Measurements from ENCODE around the gene BAHCC1.

Gene BAHCC1

DNA sequence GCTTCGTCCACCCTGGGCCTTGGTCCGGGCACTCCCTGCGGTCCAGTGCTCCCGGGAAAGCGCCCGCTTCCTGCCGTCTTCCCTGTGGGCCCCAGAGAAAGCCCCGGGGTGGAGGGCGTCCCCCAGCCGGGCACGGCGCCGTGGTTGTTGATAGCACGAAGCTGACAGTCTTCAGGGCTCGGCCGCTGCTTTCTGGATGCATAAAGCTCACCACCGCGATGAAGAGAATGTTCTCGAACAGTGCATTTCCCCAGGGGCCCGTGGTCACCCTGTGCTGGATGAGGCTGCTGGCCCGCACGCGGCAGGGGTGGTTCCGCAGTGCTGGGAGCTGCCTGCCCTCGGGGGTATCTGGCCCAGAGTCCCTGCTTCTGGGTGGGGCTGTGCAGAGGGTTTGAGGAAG lies 53.2 kb downstream of the BAHCC1 start:
- no peak for TF ChIP-seq ZNF274 (IDR thresholded peaks at IDR 0.05; ENCODE audit: low read length)
- TF ChIP-seq ZNF274 (tag by site-specific recombination; IDR thresholded peaks at IDR 0.05; ENCODE audit: borderline replicate concordance) = no peak
- TF ChIP-seq, protein P1, sequence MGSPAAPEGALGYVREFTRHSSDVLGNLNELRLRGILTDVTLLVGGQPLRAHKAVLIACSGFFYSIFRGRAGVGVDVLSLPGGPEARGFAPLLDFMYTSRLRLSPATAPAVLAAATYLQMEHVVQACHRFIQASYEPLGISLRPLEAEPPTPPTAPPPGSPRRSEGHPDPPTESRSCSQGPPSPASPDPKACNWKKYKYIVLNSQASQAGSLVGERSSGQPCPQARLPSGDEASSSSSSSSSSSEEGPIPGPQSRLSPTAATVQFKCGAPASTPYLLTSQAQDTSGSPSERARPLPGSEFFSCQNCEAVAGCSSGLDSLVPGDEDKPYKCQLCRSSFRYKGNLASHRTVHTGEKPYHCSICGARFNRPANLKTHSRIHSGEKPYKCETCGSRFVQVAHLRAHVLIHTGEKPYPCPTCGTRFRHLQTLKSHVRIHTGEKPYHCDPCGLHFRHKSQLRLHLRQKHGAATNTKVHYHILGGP (tag by site-specific recombination; IDR thresholded peaks at IDR 0.05) = no peak
- no peak for TF ChIP-seq ZNF76 (tag by site-specific recombination; IDR thresholded peaks at IDR 0.05; ENCODE audit: borderline replicate concordance, low read depth)
- no peak for TF ChIP-seq ZBTB20 (tag by site-specific recombination; IDR thresholded peaks at IDR 0.05)
- no peak for TF ChIP-seq ZNF596 (tag by site-specific recombination; IDR thresholded peaks at IDR 0.05)
- TF ChIP-seq KLF8 (tag by site-specific recombination; IDR thresholded peaks at IDR 0.05) = no peak
- no peak for TF ChIP-seq SP2 (tag by site-specific recombination; IDR thresholded peaks at IDR 0.05)
- TF ChIP-seq OSR2 (tag by site-specific recombination; IDR thresholded peaks at IDR 0.05) = no peak
- no peak for TF ChIP-seq ZNF621 (tag by site-specific recombination; IDR thresholded peaks at IDR 0.05)
- no peak for TF ChIP-seq KLF1 (tag by site-specific recombination; IDR thresholded peaks at IDR 0.05)
- TF ChIP-seq, protein P2, sequence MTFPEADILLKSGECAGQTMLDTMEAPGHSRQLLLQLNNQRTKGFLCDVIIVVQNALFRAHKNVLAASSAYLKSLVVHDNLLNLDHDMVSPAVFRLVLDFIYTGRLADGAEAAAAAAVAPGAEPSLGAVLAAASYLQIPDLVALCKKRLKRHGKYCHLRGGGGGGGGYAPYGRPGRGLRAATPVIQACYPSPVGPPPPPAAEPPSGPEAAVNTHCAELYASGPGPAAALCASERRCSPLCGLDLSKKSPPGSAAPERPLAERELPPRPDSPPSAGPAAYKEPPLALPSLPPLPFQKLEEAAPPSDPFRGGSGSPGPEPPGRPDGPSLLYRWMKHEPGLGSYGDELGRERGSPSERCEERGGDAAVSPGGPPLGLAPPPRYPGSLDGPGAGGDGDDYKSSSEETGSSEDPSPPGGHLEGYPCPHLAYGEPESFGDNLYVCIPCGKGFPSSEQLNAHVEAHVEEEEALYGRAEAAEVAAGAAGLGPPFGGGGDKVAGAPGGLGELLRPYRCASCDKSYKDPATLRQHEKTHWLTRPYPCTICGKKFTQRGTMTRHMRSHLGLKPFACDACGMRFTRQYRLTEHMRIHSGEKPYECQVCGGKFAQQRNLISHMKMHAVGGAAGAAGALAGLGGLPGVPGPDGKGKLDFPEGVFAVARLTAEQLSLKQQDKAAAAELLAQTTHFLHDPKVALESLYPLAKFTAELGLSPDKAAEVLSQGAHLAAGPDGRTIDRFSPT (tag by site-specific recombination; IDR thresholded peaks at IDR 0.05) = no peak
- TF ChIP-seq GLIS2 (tag by site-specific recombination; IDR thresholded peaks at IDR 0.05) = no peak
- POLR2A ChIA-PET = interaction anchor here (0.6 kb wide), 1 partner anchor 184 kb away, joined by 3 read pairs; no protein-coding TSS in a partner anchor
- Histone ChIP-seq H3K4me1 (ENCODE audit: control insufficient read depth, insufficient read depth, low read length) (no peaks in the 10 kb centered on the region), H3K4me3 (ENCODE audit: low read depth, low read length) (no peak overlapping the region), H3K27ac (ENCODE audit: extremely low read depth, low read depth, low read length) (no peak overlapping the region), H3K36me3 (ENCODE audit: control insufficient read depth in 2 of 2, insufficient read depth in 1 of 2, low read length in 2 of 2) (peaks cover 0 to 37% of the 10 kb centered on the region in 2 experiments; a peak in 1 of 3 replicates), H3K9me3 (ENCODE audit: control insufficient read depth, insufficient read depth, low read depth, low read length) (no peaks in the 10 kb centered on the region)
- CTCF ChIA-PET = interaction anchor here (1.0 to 1.9 kb wide), 2 partner anchors 8 to 152 kb away, joined by 3 to 14 read pairs; no protein-coding TSS in a partner anchor

DNA sequence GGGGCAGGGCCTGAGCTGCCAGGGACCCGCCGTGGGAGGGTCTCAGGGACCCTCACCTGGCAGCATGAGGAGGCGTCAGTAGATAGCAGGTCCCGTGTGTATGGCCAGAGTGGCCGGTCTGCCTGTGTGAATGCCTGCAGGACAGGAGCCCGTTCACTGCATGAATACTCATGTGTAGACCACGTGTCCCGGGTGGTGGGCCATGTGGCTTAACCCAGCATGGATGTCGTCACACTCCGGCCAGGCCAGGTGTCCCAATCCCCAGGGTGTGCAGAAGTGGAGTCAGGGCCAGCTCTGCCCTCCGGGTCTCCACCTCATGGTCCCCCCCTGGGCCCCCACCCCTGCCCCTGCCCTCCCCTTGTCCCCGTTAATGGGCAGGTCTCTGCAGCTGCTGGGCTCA lies 53.7 kb downstream of the BAHCC1 start:
- Histone ChIP-seq H3K36me3 (ENCODE audit: control insufficient read depth in 2 of 2, insufficient read depth in 1 of 2, low read length in 2 of 2) (peaks cover 0 to 34% of the 10 kb centered on the region in 2 experiments; a peak in 1 of 3 replicates), H3K27ac (ENCODE audit: extremely low read depth, low read depth, low read length) (no peak overlapping the region), H3K4me1 (ENCODE audit: control insufficient read depth, insufficient read depth, low read length) (no peaks in the 10 kb centered on the region), H3K9me3 (ENCODE audit: control insufficient read depth, insufficient read depth, low read depth, low read length) (no peaks in the 10 kb centered on the region), H3K4me3 (ENCODE audit: low read depth, low read length) (no peak overlapping the region)
- TF ChIP-seq, protein P2 (tag by site-specific recombination; IDR thresholded peaks at IDR 0.05) = no peak
- TF ChIP-seq ZNF626 (tag by site-specific recombination; IDR thresholded peaks at IDR 0.05) (no peak), ZNF623 (tag by site-specific recombination; IDR thresholded peaks at IDR 0.05) (no peak), KLF9 (tag by site-specific recombination; IDR thresholded peaks at IDR 0.05; ENCODE audit: low read depth) (no peak), ZNF248 (tag by site-specific recombination; IDR thresholded peaks at IDR 0.05) (no peak), ZNF169 (tag by site-specific recombination; IDR thresholded peaks at IDR 0.05) (no peak), ZNF837 (tag by site-specific recombination; IDR thresholded peaks at IDR 0.05) (no peak)
- TF ChIP-seq, protein P3, sequence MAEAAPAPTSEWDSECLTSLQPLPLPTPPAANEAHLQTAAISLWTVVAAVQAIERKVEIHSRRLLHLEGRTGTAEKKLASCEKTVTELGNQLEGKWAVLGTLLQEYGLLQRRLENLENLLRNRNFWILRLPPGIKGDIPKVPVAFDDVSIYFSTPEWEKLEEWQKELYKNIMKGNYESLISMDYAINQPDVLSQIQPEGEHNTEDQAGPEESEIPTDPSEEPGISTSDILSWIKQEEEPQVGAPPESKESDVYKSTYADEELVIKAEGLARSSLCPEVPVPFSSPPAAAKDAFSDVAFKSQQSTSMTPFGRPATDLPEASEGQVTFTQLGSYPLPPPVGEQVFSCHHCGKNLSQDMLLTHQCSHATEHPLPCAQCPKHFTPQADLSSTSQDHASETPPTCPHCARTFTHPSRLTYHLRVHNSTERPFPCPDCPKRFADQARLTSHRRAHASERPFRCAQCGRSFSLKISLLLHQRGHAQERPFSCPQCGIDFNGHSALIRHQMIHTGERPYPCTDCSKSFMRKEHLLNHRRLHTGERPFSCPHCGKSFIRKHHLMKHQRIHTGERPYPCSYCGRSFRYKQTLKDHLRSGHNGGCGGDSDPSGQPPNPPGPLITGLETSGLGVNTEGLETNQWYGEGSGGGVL (tag by site-specific recombination; IDR thresholded peaks at IDR 0.05) = no peak
- TF ChIP-seq, protein P4, sequence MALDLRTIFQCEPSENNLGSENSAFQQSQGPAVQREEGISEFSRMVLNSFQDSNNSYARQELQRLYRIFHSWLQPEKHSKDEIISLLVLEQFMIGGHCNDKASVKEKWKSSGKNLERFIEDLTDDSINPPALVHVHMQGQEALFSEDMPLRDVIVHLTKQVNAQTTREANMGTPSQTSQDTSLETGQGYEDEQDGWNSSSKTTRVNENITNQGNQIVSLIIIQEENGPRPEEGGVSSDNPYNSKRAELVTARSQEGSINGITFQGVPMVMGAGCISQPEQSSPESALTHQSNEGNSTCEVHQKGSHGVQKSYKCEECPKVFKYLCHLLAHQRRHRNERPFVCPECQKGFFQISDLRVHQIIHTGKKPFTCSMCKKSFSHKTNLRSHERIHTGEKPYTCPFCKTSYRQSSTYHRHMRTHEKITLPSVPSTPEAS (tag by site-specific recombination; IDR thresholded peaks at IDR 0.05) = no peak
- POLR2A ChIA-PET = no interaction called here
- CTCF ChIA-PET = interaction anchor here (1.0 to 1.9 kb wide), 2 partner anchors 9 to 152 kb away, joined by 3 to 14 read pairs; no protein-coding TSS in a partner anchor

All from HEK293 (cell line).